Hematopoietic multipotent progenitor cell treated with erythropoietin and hydrocortisone succinate and interleukin-3 and kit ligand, for 15 days (in vitro differentiated cells): ENCODE results near the gene TNC.

Source experiments
- DNase-seq: peaks from one replicate; pipeline ENCODE4 v3.0.0-alpha.2; 2015; ENCODE audit warnings: low spot score

TNC gene

GRCh38 chr9:115117999-115118878 lies at the start of gene TNC:
Gene TNC (minus strand): TSS chr9:115118157. CDS start chr9:115091018, 27,139 bp downstream.
- no peak for DNase-seq

- no peak for DNase-seq
Measured at GRCh38 chr9:115167175-115167574, 49.2 kb upstream of the TNC start.

GRCh38 chr9:115165233-115165632 lies 47.3 kb upstream of the TNC start:
- no peak for DNase-seq

- DNase-seq: no peak
Measured at GRCh38 chr9:115164511-115164974, 46.6 kb upstream of the TNC start.

- DNase-seq: no peak
Measured at GRCh38 chr9:115162946-115163345, 45.0 kb upstream of the TNC start.

GRCh38 chr9:115161446-115161845 lies 43.5 kb upstream of the TNC start:
- no peak for DNase-seq

GRCh38 chr9:115158661-115159481 lies 40.9 kb upstream of the TNC start:
- no peak for DNase-seq

- DNase-seq: no peak
Measured at GRCh38 chr9:115157245-115157674, 39.3 kb upstream of the TNC start.

- DNase-seq: no peak
Measured at GRCh38 chr9:115155037-115155436, 37.1 kb upstream of the TNC start.

GRCh38 chr9:115154617-115155016 lies 36.7 kb upstream of the TNC start:
- DNase-seq: no peak

- no peak for DNase-seq
Measured at GRCh38 chr9:115152281-115152820, 34.4 kb upstream of the TNC start.

- no peak for DNase-seq
Measured at GRCh38 chr9:115148721-115149120, 30.8 kb upstream of the TNC start.

GRCh38 chr9:115146581-115147021 lies 28.6 kb upstream of the TNC start:
- no peak for DNase-seq

GRCh38 chr9:115144706-115145105 lies 26.7 kb upstream of the TNC start:
- DNase-seq: no peak

GRCh38 chr9:115143689-115144088 lies 25.7 kb upstream of the TNC start:
- no peak for DNase-seq

- no peak for DNase-seq
Measured at GRCh38 chr9:115142517-115143270, 24.7 kb upstream of the TNC start.

- no peak for DNase-seq
Measured at GRCh38 chr9:115142090-115142489, 24.1 kb upstream of the TNC start.

GRCh38 chr9:115141612-115142011 lies 23.7 kb upstream of the TNC start:
- no peak for DNase-seq

GRCh38 chr9:115138151-115138550 lies 20.2 kb upstream of the TNC start:
- no peak for DNase-seq

- no peak for DNase-seq
Measured at GRCh38 chr9:115137526-115137925, 19.6 kb upstream of the TNC start.

- DNase-seq: no peak
Measured at GRCh38 chr9:115135821-115136778, 18.1 kb upstream of the TNC start.
